HG03196 (cell line): ENCODE data around the gene DIP2A.
"Not testable (repeated sequence)": the region's sequence is repeated elsewhere in the genome, so short reads cannot be mapped to it uniquely, and the experiment has no call there.

Experiments
- ATAC-seq: cut with Tn5 transposase; IDR thresholded peaks from one replicate; pipeline ENCODE4 v1.9.1; 2021; ENCODE audit not compliant: unreplicated experiment

DIP2A gene

GRCh38 chr21:46448108-46448507, 10.6 kb upstream of the DIP2A start:
- ATAC-seq = no peak

GRCh38 chr21:46448855-46449254, 9.8 kb upstream of the DIP2A start:
- ATAC-seq = not testable (repeated sequence)

- ATAC-seq = no peak
Measured at GRCh38 chr21:46452710-46453109, 6.0 kb upstream of the DIP2A start.

GRCh38 chr21:46454142-46454541, 4.5 kb upstream of the DIP2A start:
- no peak for ATAC-seq

GRCh38 chr21:46454634-46455390, 3.9 kb upstream of the DIP2A start:
- no peak for ATAC-seq

- ATAC-seq = no peak
Measured at GRCh38 chr21:46455575-46456385, 2.9 kb upstream of the DIP2A start.

- no peak for ATAC-seq
Measured at GRCh38 chr21:46456750-46457149, 1.9 kb upstream of the DIP2A start.

- peak; percentile 17 for ATAC-seq
Measured at GRCh38 chr21:46457801-46458314, 833 bp upstream of the DIP2A start.

GRCh38 chr21:46459024-46459355, 299 bp downstream of the DIP2A start:
- no peak for ATAC-seq

GRCh38 chr21:46459356-46460112, 843 bp downstream of the DIP2A start:
- ATAC-seq = no peak

- no peak for ATAC-seq
Measured at GRCh38 chr21:46461909-46462308, 3.2 kb downstream of the DIP2A start.

GRCh38 chr21:46465153-46465552, 6.5 kb downstream of the DIP2A start:
- ATAC-seq = not testable (repeated sequence)

GRCh38 chr21:46465651-46466050, 7.0 kb downstream of the DIP2A start:
- no peak for ATAC-seq

GRCh38 chr21:46468108-46468774, 9.6 kb downstream of the DIP2A start:
- no peak for ATAC-seq

- no peak for ATAC-seq
Measured at GRCh38 chr21:46469275-46469674, 10.6 kb downstream of the DIP2A start.

GRCh38 chr21:46471514-46471913, 12.8 kb downstream of the DIP2A start:
- ATAC-seq = no peak

GRCh38 chr21:46472246-46472645, 13.6 kb downstream of the DIP2A start:
- no peak for ATAC-seq

GRCh38 chr21:46474382-46474781, 15.7 kb downstream of the DIP2A start:
- ATAC-seq = no peak

- ATAC-seq = no peak
Measured at GRCh38 chr21:46475296-46475695, 16.6 kb downstream of the DIP2A start.

GRCh38 chr21:46477765-46478164, 19.1 kb downstream of the DIP2A start:
- ATAC-seq = no peak

- ATAC-seq = no peak
Measured at GRCh38 chr21:46478910-46479309, 20.2 kb downstream of the DIP2A start.
